GM23248 (cell line): Measurements from ENCODE around the gene NQO2.
"Not testable (repeated sequence)": the region's sequence is repeated elsewhere in the genome, so short reads cannot be mapped to it uniquely, and the experiment has no call there.

Experiments
- EZH2 ChIP-seq: fragments of 200-600 bp; sonication (generic); IDR thresholded peaks from 2 replicates; pipeline ENCODE4 v1.6.1; 2018; ENCODE audit warnings: antibody characterized with exemption, mild to moderate bottlenecking; ENCODE audit not compliant: insufficient read depth, poor library complexity, severe bottlenecking
- EZH2phosphoT487 ChIP-seq: fragments of 200-600 bp; sonication (generic); IDR thresholded peaks from 2 replicates; pipeline ENCODE4 v1.6.1; 2018; ENCODE audit warnings: antibody characterized with exemption, moderate library complexity, mild to moderate bottlenecking, low read depth; ENCODE audit not compliant: insufficient read depth

GRCh38 chr6:2972219-2972487 is 27.5 kb upstream of the NQO2 start:
- TF ChIP-seq EZH2phosphoT487, EZH2: not testable (repeated sequence)
